ENCODE results near the gene ALG9. TPM values are rescaled to one million over a fixed set of nuclear protein-coding genes. Genes with fewer than 3 reads are reported as not detected.

Gene ALG9
- total RNA-seq, 1 donor from 2014 or later, result 44.4 TPM

GRCh38 chr11:111807076-111807475 lies 64.3 kb downstream of the ALG9 start:
- Histone ChIP-seq H3K27me3 (ENCODE audit: control insufficient read depth in 3 of 3, insufficient read depth in 3 of 3, low read length in 3 of 3) (no peaks in the 10 kb centered on the region), H3K27ac (ENCODE audit: low read depth, low read length) (no peak overlapping the region), H3K9ac (ENCODE audit: low read depth in 1 of 3, low read length in 3 of 3) (no peak overlapping the region), H3K4me3 (ENCODE audit: low read length in 3 of 3) (no peak overlapping the region), H3K36me3 (ENCODE audit: control insufficient read depth in 3 of 3, insufficient read depth in 3 of 3, low read length in 3 of 3) (peaks cover 3 to 25% (median 19%) of the 10 kb centered on the region in 3 donors), H3K4me1 (ENCODE audit: control insufficient read depth in 3 of 3, insufficient read depth in 3 of 3, low read length in 3 of 3) (peaks cover 0 to under 1% (median 0%) of the 10 kb centered on the region in 3 donors), H3K9me3 (ENCODE audit: control insufficient read depth in 3 of 3, low read length in 3 of 3) (no peaks in the 10 kb centered on the region)

- no peak overlapping the region for H3K27ac ChIP-seq (ENCODE audit: low read depth, low read length)
- peaks cover 3 to 19% (median 5%) of the 10 kb centered on the region in 3 donors for H3K36me3 ChIP-seq (ENCODE audit: control insufficient read depth in 3 of 3, insufficient read depth in 3 of 3, low read length in 3 of 3)
These were observed 70.2 kb downstream of the ALG9 start for GRCh38 chr11:111801135-111801534.

GRCh38 chr11:111798279-111798678 lies 73.1 kb downstream of the ALG9 start:
- no peak overlapping the region for H3K4me3 ChIP-seq (ENCODE audit: low read length in 3 of 3)

More at GRCh38 chr11:111801135-111801534, 70.2 kb downstream of the ALG9 start:
- no peak overlapping the region for H3K9ac ChIP-seq (ENCODE audit: low read depth in 1 of 3, low read length in 3 of 3)
- peaks cover 0 to 10% (median 0%) of the 10 kb centered on the region in 3 donors for H3K4me1 ChIP-seq (ENCODE audit: control insufficient read depth in 3 of 3, insufficient read depth in 3 of 3, low read length in 3 of 3)
- H3K27me3 ChIP-seq (ENCODE audit: control insufficient read depth in 3 of 3, insufficient read depth in 3 of 3, low read length in 3 of 3), result no peaks in the 10 kb centered on the region
- no peak overlapping the region for H3K4me3 ChIP-seq (ENCODE audit: low read length in 3 of 3)
- no peaks in the 10 kb centered on the region for H3K9me3 ChIP-seq (ENCODE audit: control insufficient read depth in 3 of 3, low read length in 3 of 3)

GRCh38 chr11:111797145-111797581 lies 74.2 kb downstream of the ALG9 start:
- no peak overlapping the region for H3K9ac ChIP-seq (ENCODE audit: low read depth in 1 of 3, low read length in 3 of 3)
- H3K4me1 ChIP-seq (ENCODE audit: control insufficient read depth in 3 of 3, insufficient read depth in 3 of 3, low read length in 3 of 3), result peaks cover 5 to 20% (median 10%) of the 10 kb centered on the region in 3 donors
- peaks cover 0 to 7% (median 0%) of the 10 kb centered on the region in 3 donors for H3K36me3 ChIP-seq (ENCODE audit: control insufficient read depth in 3 of 3, insufficient read depth in 3 of 3, low read length in 3 of 3)
- no peak overlapping the region for H3K27ac ChIP-seq (ENCODE audit: low read depth, low read length)
- H3K9me3 ChIP-seq (ENCODE audit: control insufficient read depth in 3 of 3, low read length in 3 of 3), result no peaks in the 10 kb centered on the region
- no peak overlapping the region for H3K4me3 ChIP-seq (ENCODE audit: low read length in 3 of 3)
- H3K27me3 ChIP-seq (ENCODE audit: control insufficient read depth in 3 of 3, insufficient read depth in 3 of 3, low read length in 3 of 3), result no peaks in the 10 kb centered on the region

More at GRCh38 chr11:111798279-111798678, 73.1 kb downstream of the ALG9 start:
- Histone ChIP-seq H3K9ac (ENCODE audit: low read depth in 1 of 3, low read length in 3 of 3) (no peak overlapping the region), H3K4me1 (ENCODE audit: control insufficient read depth in 3 of 3, insufficient read depth in 3 of 3, low read length in 3 of 3) (peaks cover 5 to 20% (median 10%) of the 10 kb centered on the region in 3 donors), H3K27me3 (ENCODE audit: control insufficient read depth in 3 of 3, insufficient read depth in 3 of 3, low read length in 3 of 3) (no peaks in the 10 kb centered on the region), H3K9me3 (ENCODE audit: control insufficient read depth in 3 of 3, low read length in 3 of 3) (no peaks in the 10 kb centered on the region), H3K27ac (ENCODE audit: low read depth, low read length) (no peak overlapping the region), H3K36me3 (ENCODE audit: control insufficient read depth in 3 of 3, insufficient read depth in 3 of 3, low read length in 3 of 3) (peaks cover 0 to 7% (median 0%) of the 10 kb centered on the region in 3 donors)

- Histone ChIP-seq H3K9ac (ENCODE audit: low read depth in 1 of 3, low read length in 3 of 3) (no peak overlapping the region), H3K4me3 (ENCODE audit: low read length in 3 of 3) (no peak overlapping the region), H3K36me3 (ENCODE audit: control insufficient read depth in 3 of 3, insufficient read depth in 3 of 3, low read length in 3 of 3) (peaks cover 0 to 7% (median 0%) of the 10 kb centered on the region in 3 donors), H3K27me3 (ENCODE audit: control insufficient read depth in 3 of 3, insufficient read depth in 3 of 3, low read length in 3 of 3) (no peaks in the 10 kb centered on the region), H3K9me3 (ENCODE audit: control insufficient read depth in 3 of 3, low read length in 3 of 3) (no peaks in the 10 kb centered on the region), H3K4me1 (ENCODE audit: control insufficient read depth in 3 of 3, insufficient read depth in 3 of 3, low read length in 3 of 3) (peaks cover 5 to 16% (median 10%) of the 10 kb centered on the region in 3 donors), H3K27ac (ENCODE audit: low read depth, low read length) (no peak overlapping the region)
These were observed 74.7 kb downstream of the ALG9 start for GRCh38 chr11:111796696-111797095.

GRCh38 chr11:111795334-111795985 lies 75.9 kb downstream of the ALG9 start:
- H3K27me3 ChIP-seq (ENCODE audit: control insufficient read depth in 3 of 3, insufficient read depth in 3 of 3, low read length in 3 of 3), result no peaks in the 10 kb centered on the region
- peaks cover 0 to 7% (median 0%) of the 10 kb centered on the region in 3 donors for H3K36me3 ChIP-seq (ENCODE audit: control insufficient read depth in 3 of 3, insufficient read depth in 3 of 3, low read length in 3 of 3)
- H3K9me3 ChIP-seq (ENCODE audit: control insufficient read depth in 3 of 3, low read length in 3 of 3), result no peaks in the 10 kb centered on the region
- no peak overlapping the region for H3K9ac ChIP-seq (ENCODE audit: low read depth in 1 of 3, low read length in 3 of 3)
- H3K4me3 ChIP-seq (ENCODE audit: low read length in 3 of 3), result no peak overlapping the region
- no peak overlapping the region for H3K27ac ChIP-seq (ENCODE audit: low read depth, low read length)
- peaks cover 5 to 10% (median 10%) of the 10 kb centered on the region in 3 donors for H3K4me1 ChIP-seq (ENCODE audit: control insufficient read depth in 3 of 3, insufficient read depth in 3 of 3, low read length in 3 of 3)

- no peaks in the 10 kb centered on the region for H3K9me3 ChIP-seq (ENCODE audit: control insufficient read depth in 3 of 3, low read length in 3 of 3)
- H3K27ac ChIP-seq (ENCODE audit: low read depth, low read length), result peak overlapping the region; percentile 52
- peaks cover 5 to 10% (median 10%) of the 10 kb centered on the region in 3 donors for H3K4me1 ChIP-seq (ENCODE audit: control insufficient read depth in 3 of 3, insufficient read depth in 3 of 3, low read length in 3 of 3)
- H3K27me3 ChIP-seq (ENCODE audit: control insufficient read depth in 3 of 3, insufficient read depth in 3 of 3, low read length in 3 of 3), result no peaks in the 10 kb centered on the region
- H3K9ac ChIP-seq (ENCODE audit: low read depth in 1 of 3, low read length in 3 of 3), result peak overlapping the region in 2 of 3 donors; percentile 42 to 63
- H3K4me3 ChIP-seq (ENCODE audit: low read length in 3 of 3), result peak overlapping the region in 1 of 3 donors; percentile 8
- peaks cover 0 to 7% (median 0%) of the 10 kb centered on the region in 3 donors for H3K36me3 ChIP-seq (ENCODE audit: control insufficient read depth in 3 of 3, insufficient read depth in 3 of 3, low read length in 3 of 3)
These were observed 77.5 kb downstream of the ALG9 start for GRCh38 chr11:111793863-111794262.

- peaks cover 0 to 7% (median 0%) of the 10 kb centered on the region in 3 donors for H3K36me3 ChIP-seq (ENCODE audit: control insufficient read depth in 3 of 3, insufficient read depth in 3 of 3, low read length in 3 of 3)
- peaks cover 5 to 18% (median 16%) of the 10 kb centered on the region in 3 donors for H3K4me1 ChIP-seq (ENCODE audit: control insufficient read depth in 3 of 3, insufficient read depth in 3 of 3, low read length in 3 of 3)
- no peak overlapping the region for H3K4me3 ChIP-seq (ENCODE audit: low read length in 3 of 3)
- H3K9ac ChIP-seq (ENCODE audit: low read depth in 1 of 3, low read length in 3 of 3), result no peak overlapping the region
- H3K27me3 ChIP-seq (ENCODE audit: control insufficient read depth in 3 of 3, insufficient read depth in 3 of 3, low read length in 3 of 3), result no peaks in the 10 kb centered on the region
- H3K9me3 ChIP-seq (ENCODE audit: control insufficient read depth in 3 of 3, low read length in 3 of 3), result no peaks in the 10 kb centered on the region
- H3K27ac ChIP-seq (ENCODE audit: low read depth, low read length), result no peak overlapping the region
These were observed 78.4 kb downstream of the ALG9 start for GRCh38 chr11:111792955-111793500.

GRCh38 chr11:111792314-111792713 lies 79.1 kb downstream of the ALG9 start:
- no peak overlapping the region for H3K27ac ChIP-seq (ENCODE audit: low read depth, low read length)
- no peaks in the 10 kb centered on the region for H3K27me3 ChIP-seq (ENCODE audit: control insufficient read depth in 3 of 3, insufficient read depth in 3 of 3, low read length in 3 of 3)

GRCh38 chr11:111788464-111788863 lies 82.9 kb downstream of the ALG9 start:
- H3K9me3 ChIP-seq (ENCODE audit: control insufficient read depth in 3 of 3, low read length in 3 of 3), result no peaks in the 10 kb centered on the region
- H3K4me3 ChIP-seq (ENCODE audit: low read length in 3 of 3), result peak overlapping the region in 1 of 3 donors; percentile 22
- H3K27me3 ChIP-seq (ENCODE audit: control insufficient read depth in 3 of 3, insufficient read depth in 3 of 3, low read length in 3 of 3), result no peaks in the 10 kb centered on the region
- peak overlapping the region; percentile 33 to 72 (median 44) for H3K9ac ChIP-seq (ENCODE audit: low read depth in 1 of 3, low read length in 3 of 3)
- H3K27ac ChIP-seq (ENCODE audit: low read depth, low read length), result peak overlapping the region; percentile 92
- H3K4me1 ChIP-seq (ENCODE audit: control insufficient read depth in 3 of 3, insufficient read depth in 3 of 3, low read length in 3 of 3), result peaks cover 15 to 28% (median 20%) of the 10 kb centered on the region in 3 donors
- peaks cover 0 to 10% (median 0%) of the 10 kb centered on the region in 3 donors for H3K36me3 ChIP-seq (ENCODE audit: control insufficient read depth in 3 of 3, insufficient read depth in 3 of 3, low read length in 3 of 3)

More at GRCh38 chr11:111792314-111792713, 79.1 kb downstream of the ALG9 start:
- H3K36me3 ChIP-seq (ENCODE audit: control insufficient read depth in 3 of 3, insufficient read depth in 3 of 3, low read length in 3 of 3), result peaks cover 0 to 1% (median 0%) of the 10 kb centered on the region in 3 donors
- H3K4me3 ChIP-seq (ENCODE audit: low read length in 3 of 3), result no peak overlapping the region
- peaks cover 8 to 20% (median 18%) of the 10 kb centered on the region in 3 donors for H3K4me1 ChIP-seq (ENCODE audit: control insufficient read depth in 3 of 3, insufficient read depth in 3 of 3, low read length in 3 of 3)
- no peaks in the 10 kb centered on the region for H3K9me3 ChIP-seq (ENCODE audit: control insufficient read depth in 3 of 3, low read length in 3 of 3)
- H3K9ac ChIP-seq (ENCODE audit: low read depth in 1 of 3, low read length in 3 of 3), result no peak overlapping the region
